Lower leg skin (tissue), 4 donors: Measurements from ENCODE around the gene INHBB. TPM values are rescaled to one million over a fixed set of nuclear protein-coding genes. Genes with fewer than 3 reads are reported as not detected.

Source experiments
- DNase-seq, 2 donors: peaks; one replicate each; pipeline ENCODE4 v3.0.0-alpha.2; 2019; ENCODE audit warnings: low spot score in 2 of 2
- H3K4me3 ChIP-seq: fragments of 200-600 bp; sonication (generic); 2 replicates; pipeline ENCODE4 v1.5.1; 2017; ENCODE audit warnings: mild to moderate bottlenecking, low read depth; ENCODE audit not compliant: poor library complexity, severe bottlenecking
- POLR2A ChIP-seq, 2 donors: fragments of 450-650 bp; IDR thresholded peaks; one replicate each; pipeline ENCODE4 v1.6.1; 2016 to 2017; ENCODE audit warnings: antibody characterized with exemption in 2 of 2, mild to moderate bottlenecking in 1 of 2, moderate library complexity in 1 of 2
- WGBS, 2 donors: methylation state at CpG; one replicate each; pipeline ENCODE4 v1.1.5; 2018; 5-methylcytosine and 5-hydroxymethylcytosine counted together
- intact Hi-C: fragments of 100-400 bp; cut with DNase I; formaldehyde crosslinking; loops from one replicate; pipeline ENCODE4 v1.15.0; 2023; ENCODE audit warnings: low total_unique reads
- total RNA-seq, 4 donors: library from RNA; depleted of rRNA; stranded (reverse); fragments of >200 nt; gene quantifications; one replicate each; pipeline ENCODE4 v1.1.0, GENCODE V29; 2016
- TF ChIP-seq, protein P1 (sequence below), 3 donors: fragments of 450-650 bp; IDR thresholded peaks; one replicate each; pipeline ENCODE4 v1.5.1; 2016; ENCODE audit warnings: antibody characterized with exemption in 3 of 3, mild to moderate bottlenecking in 3 of 3, moderate library complexity in 2 of 3

The INHBB gene
- total RNA-seq, 4 donors from 2014 or later, result 9.4 to 47.9 (median 25.0) TPM

DNA sequence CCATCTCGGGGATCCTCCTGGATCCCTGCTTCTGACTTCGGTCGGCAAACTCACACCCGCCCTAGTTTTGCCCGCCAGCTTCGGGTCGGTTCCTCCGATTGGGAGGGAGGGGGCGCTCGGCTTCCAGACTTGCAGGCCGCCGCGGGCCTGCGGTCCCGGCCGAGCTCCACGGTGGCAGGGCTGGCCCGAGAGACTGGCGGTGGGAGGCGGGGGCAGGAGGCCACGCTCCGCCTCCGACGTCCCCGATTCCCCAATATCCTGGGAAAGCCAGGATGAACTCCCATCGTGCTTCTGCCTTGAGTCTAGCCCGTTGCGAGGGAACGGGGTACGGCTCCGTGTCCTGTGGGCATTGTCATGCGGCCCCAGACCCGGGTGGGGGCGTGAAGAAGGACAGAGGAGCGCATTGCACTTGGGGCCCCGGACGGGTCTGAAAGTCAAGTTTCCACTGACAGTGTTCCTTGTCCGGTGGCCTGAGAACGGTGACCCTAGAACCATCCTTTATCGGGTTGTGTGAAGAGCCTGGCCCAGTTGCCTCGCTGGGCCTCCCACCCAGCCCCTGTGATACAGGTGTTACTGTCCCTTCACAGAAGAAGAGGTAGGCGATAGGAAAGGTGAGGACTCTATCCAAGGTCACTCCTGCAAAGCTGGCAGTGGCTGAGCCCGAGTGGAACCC is 2.4 kb upstream of the INHBB start:
- TF ChIP-seq, protein P1, sequence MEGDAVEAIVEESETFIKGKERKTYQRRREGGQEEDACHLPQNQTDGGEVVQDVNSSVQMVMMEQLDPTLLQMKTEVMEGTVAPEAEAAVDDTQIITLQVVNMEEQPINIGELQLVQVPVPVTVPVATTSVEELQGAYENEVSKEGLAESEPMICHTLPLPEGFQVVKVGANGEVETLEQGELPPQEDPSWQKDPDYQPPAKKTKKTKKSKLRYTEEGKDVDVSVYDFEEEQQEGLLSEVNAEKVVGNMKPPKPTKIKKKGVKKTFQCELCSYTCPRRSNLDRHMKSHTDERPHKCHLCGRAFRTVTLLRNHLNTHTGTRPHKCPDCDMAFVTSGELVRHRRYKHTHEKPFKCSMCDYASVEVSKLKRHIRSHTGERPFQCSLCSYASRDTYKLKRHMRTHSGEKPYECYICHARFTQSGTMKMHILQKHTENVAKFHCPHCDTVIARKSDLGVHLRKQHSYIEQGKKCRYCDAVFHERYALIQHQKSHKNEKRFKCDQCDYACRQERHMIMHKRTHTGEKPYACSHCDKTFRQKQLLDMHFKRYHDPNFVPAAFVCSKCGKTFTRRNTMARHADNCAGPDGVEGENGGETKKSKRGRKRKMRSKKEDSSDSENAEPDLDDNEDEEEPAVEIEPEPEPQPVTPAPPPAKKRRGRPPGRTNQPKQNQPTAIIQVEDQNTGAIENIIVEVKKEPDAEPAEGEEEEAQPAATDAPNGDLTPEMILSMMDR (IDR thresholded peaks at IDR 0.05), result no peak
- TF ChIP-seq POLR2A (IDR thresholded peaks at IDR 0.05), result no peak
- intact Hi-C loops, result loop anchor here (1.0 to 10.0 kb wide), 3 partner anchors 101 to 337 kb away; no protein-coding TSS in a partner anchor
- no peak overlapping the region for H3K4me3 ChIP-seq
- peak; percentile 84 to 97 for DNase-seq
- WGBS, 2 donors, result 2 to 3% methylated on average over 36 to 39 of the region's 43 CpGs

DNA sequence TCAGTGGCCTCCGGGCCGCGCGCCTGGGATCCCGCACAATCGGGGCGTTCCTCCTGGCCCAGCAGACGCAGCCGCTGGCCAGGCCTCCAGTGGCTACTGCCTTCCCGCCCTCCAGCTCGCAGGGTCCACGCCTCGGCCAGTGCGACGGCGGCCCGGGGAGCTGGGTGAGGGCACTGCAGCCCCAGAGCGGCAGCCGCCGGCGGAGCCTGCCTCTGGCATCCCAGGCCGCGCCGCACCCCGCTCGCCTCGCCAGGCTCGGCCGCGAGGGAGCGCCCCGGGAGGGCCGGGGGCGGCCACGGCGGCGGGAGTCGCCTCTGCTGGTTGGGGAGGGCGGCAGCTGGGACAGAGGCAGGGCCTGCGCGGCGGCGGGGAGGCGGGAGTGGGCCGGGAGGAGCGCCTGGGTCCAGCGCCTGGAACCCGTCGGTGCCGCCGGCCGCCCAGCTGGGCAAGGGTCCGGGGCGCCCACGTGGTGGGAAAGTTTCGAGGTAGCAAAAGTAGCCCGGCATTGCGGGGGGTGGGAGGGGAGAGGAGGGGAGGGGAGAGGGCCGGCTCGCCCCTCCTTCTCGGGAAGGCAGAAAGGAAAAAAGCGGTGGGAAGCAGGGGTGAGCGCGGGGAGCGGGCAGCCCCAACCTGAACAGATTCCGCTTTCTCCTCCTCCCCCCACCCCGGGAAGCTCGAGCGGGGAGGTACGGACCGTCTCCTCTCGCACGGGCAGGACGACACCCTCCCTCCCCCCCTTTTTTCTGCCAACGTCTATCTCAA is 1.5 kb upstream of the INHBB start:
- peak in 1 of 2 donors; percentile 92 for DNase-seq
- 1% methylated on average over 47 to 48 of the region's 75 CpGs for WGBS, 2 donors
- intact Hi-C loops, result loop anchor here (1.0 to 10.0 kb wide), 3 partner anchors 100 to 336 kb away; no protein-coding TSS in a partner anchor
- peak overlapping the region; percentile 49 for H3K4me3 ChIP-seq
- TF ChIP-seq, protein P1 (IDR thresholded peaks at IDR 0.05), result no peak
- no peak for TF ChIP-seq POLR2A (IDR thresholded peaks at IDR 0.05)

GRCh38 chr2:120344976-120345581 is 857 bp upstream of the INHBB start:
- no peak for DNase-seq
- no peak for TF ChIP-seq POLR2A (IDR thresholded peaks at IDR 0.05)
- TF ChIP-seq, protein P1 (IDR thresholded peaks at IDR 0.05), result no peak
- 0% methylated on average over 7 to 64 of the region's 90 CpGs for WGBS, 2 donors
- peak overlapping the region; percentile 49 for H3K4me3 ChIP-seq
- intact Hi-C loops, result loop anchor here (1.0 to 10.0 kb wide), 3 partner anchors 100 to 335 kb away; no protein-coding TSS in a partner anchor

DNA sequence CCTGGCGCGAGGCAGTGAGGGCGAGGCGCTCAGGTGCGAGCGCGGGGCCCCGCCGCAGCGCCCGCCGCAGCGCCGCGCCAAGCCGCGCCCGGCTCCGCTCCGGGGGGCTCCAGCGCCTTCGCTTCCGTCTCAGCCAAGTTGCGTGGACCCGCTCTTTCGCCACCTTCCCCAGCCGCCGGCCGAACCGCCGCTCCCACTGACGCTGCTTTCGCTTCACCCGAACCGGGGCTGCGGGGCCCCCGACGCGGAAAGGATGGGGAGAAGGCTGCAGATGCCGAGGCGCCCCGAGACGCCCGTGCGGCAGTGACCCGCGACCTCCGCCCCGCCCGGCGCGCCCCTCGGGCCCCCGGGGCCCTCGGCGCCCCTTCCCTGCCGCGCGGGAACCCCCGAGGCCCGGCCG is 328 bp upstream of the INHBB start:
- intact Hi-C loops, result loop anchor here (10.0 kb wide), 2 partner anchors 99 to 209 kb away; no protein-coding TSS in a partner anchor
- peak overlapping the region; percentile 49 for H3K4me3 ChIP-seq
- DNase-seq, result no peak
- no peak for TF ChIP-seq POLR2A (IDR thresholded peaks at IDR 0.05)
- TF ChIP-seq, protein P1 (IDR thresholded peaks at IDR 0.05), result no peak
- 0 to 1% methylated on average over 2 to 14 of the region's 62 CpGs for WGBS, 2 donors

GRCh38 chr2:120346667-120347358 is 877 bp downstream of the INHBB start:
- TF ChIP-seq, protein P1 (IDR thresholded peaks at IDR 0.05), result no peak
- TF ChIP-seq POLR2A (IDR thresholded peaks at IDR 0.05), result no peak
- H3K4me3 ChIP-seq, result peak overlapping the region; percentile 47
- DNase-seq, result no peak
- intact Hi-C loops, result loop anchor here (10.0 kb wide), 2 partner anchors 98 to 208 kb away; no protein-coding TSS in a partner anchor
- 1 to 2% methylated on average over 45 to 47 of the region's 54 CpGs for WGBS, 2 donors
